ENCODE data around the gene FBRS. TPM values are rescaled to one million over a fixed set of nuclear protein-coding genes. Genes with fewer than 3 reads are reported as not detected.

The FBRS gene
- total and polyA plus RNA-seq, 2 of the 13 experiments (the other 11 are each of a cell fraction or from before 2014, with no cell fraction given), result 13.7 to 16.2 TPM

DNA sequence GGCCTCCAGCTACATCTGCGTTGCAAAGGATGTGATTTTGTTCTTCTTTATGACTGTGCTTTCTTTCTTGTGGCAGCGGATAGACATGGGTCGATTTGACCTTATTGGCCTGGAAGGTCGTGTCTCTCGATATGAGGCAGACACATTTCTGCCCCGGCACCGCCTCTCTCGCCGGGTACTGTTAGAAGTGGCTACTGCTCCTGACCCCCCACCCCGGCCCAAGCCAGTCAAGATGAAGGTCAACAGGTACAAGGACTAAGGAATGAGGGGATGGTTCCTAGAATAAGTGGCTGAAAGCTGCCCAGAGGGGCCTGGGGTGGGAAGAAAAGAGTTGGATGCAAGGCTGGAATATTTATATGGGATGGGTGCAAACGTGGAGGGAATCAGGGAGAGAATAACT is 61.9 kb downstream of the FBRS start:
- in situ Hi-C loops (cut with HindIII; ENCODE audit: extremely low pct_ligation_motif_present, low pct_unique_long_range_greater_than_20kb), result no loop called here
- intact Hi-C loops (cut with micrococcal nuclease; ENCODE audit: unreplicated experiment), result no loop called here
- CTCF ChIA-PET (ENCODE audit: low intra/inter-chr PET ratio, low total read pairs), result no interaction called here
- H3K4me1 ChIP-seq (ENCODE audit: insufficient read depth, low read length), result peaks cover 8% of the 10 kb centered on the region
- no peaks in the 10 kb centered on the region for H3K27me3 ChIP-seq (ENCODE audit: control insufficient read depth in 1 of 2, insufficient read depth in 2 of 2, low read length in 2 of 2)
- POLR2A ChIA-PET, result interaction anchor here (1.2 kb wide), 1 partner anchor 12 kb away, joined by 3 read pairs; no protein-coding TSS in a partner anchor
- no peak overlapping the region for H3K9ac ChIP-seq (ENCODE audit: insufficient read depth, low read depth, low read length)
- TF ChIP-seq ZFP36L2 (CRISPR knock-in tag; IDR thresholded peaks at IDR 0.05) (no peak), TEAD3 (CRISPR knock-in tag; optimal IDR thresholded peaks at IDR 0.05; ENCODE audit: borderline replicate concordance) (no peak), KDM4B (CRISPR knock-in tag; IDR thresholded peaks at IDR 0.05) (no peak), WIZ (CRISPR knock-in tag; IDR thresholded peaks at IDR 0.05) (no peak), ZMAT5 (CRISPR knock-in tag; IDR thresholded peaks at IDR 0.05; ENCODE audit: borderline replicate concordance, low read depth) (no peak), SP2 (CRISPR knock-in tag; IDR thresholded peaks at IDR 0.05) (no peak), SMARCE1 (IDR thresholded peaks at IDR 0.05; ENCODE audit: borderline replicate concordance) (no peak), NFYC (CRISPR knock-in tag; IDR thresholded peaks at IDR 0.05) (no peak), TCF7L2 (IDR thresholded peaks at IDR 0.05; ENCODE audit: low read depth, low read length) (no peak)
- no TSS peak for BruUV-seq (replicated peaks)
- H3K4me3 ChIP-seq (replicated peaks in 1 of 3; ENCODE audit: insufficient read depth in 1 of 3, low read depth in 2 of 3, low read length in 3 of 3), result no peak overlapping the region
- no peak overlapping the region for H2AFZ ChIP-seq (ENCODE audit: low read length)
- no peak overlapping the region for H3K27ac ChIP-seq (ENCODE audit: extremely low read length, insufficient read depth, low read length)
- no peaks in the 10 kb centered on the region for H3K9me3 ChIP-seq (ENCODE audit: low read length)
- peaks cover 2% of the 10 kb centered on the region for H3K79me2 ChIP-seq (ENCODE audit: insufficient read depth, low read length)
- H4K20me1 ChIP-seq (ENCODE audit: insufficient read depth, low read length), result no peaks in the 10 kb centered on the region; the same call in 1 of the 2 replicates
- peaks cover 69 to 94% of the 10 kb centered on the region in 2 experiments for H3K36me3 ChIP-seq (replicated peaks in 1 of 2; ENCODE audit: control insufficient read depth in 1 of 2, insufficient read depth in 2 of 2, low read length in 2 of 2)
- 98% methylated on average over 11 of the region's 11 CpGs for WGBS (ENCODE audit: low lambda C conversion rate)
- no peak for ATAC-seq
- no peak for FAIRE-seq
- DNase-seq (ENCODE audit: low spot score), result no peak
- H3K4me2 ChIP-seq (ENCODE audit: low read depth, low read length), result no peak overlapping the region

Small RNA genes within 50 kb of the gene (small RNA-seq; reads per million reads assigned to genes)
- 0 reads per million in 3 experiments for gene AC093249.1 (ENCODE audit: insufficient read depth in 2 of 3, insufficient read length in 3 of 3, low read depth in 2 of 3, low replicate concordance in 1 of 3)
- 0 reads per million in 3 experiments for gene RNU6-1043P (ENCODE audit: insufficient read depth in 2 of 3, insufficient read length in 3 of 3, low read depth in 2 of 3, low replicate concordance in 1 of 3)
- 0 reads per million in 3 experiments for gene RNU6-416P (ENCODE audit: insufficient read depth in 2 of 3, insufficient read length in 3 of 3, low read depth in 2 of 3, low replicate concordance in 1 of 3)
- gene SNORA30 (ENCODE audit: insufficient read depth in 2 of 3, insufficient read length in 3 of 3, low read depth in 2 of 3, low replicate concordance in 1 of 3), result 22.0 to 193 (median 61.2) reads per million in 3 experiments

Other genes starting within 250 kb of the FBRS start
- gene DCTPP1, start 228.4 kb upstream of the FBRS start, total RNA-seq (2016; rRNA removed; fragmentation: Illumina TruSeq; extraction: Trizol), result 74.4 and 105 TPM in 2 replicates
- 52.9 and 54.8 TPM in 2 replicates for gene DCTPP1, start 228.4 kb upstream of the FBRS start, polyA plus RNA-seq (2011; rRNA removed)
- gene SEPHS2, start 212.6 kb upstream of the FBRS start, total RNA-seq (2016; rRNA removed; fragmentation: Illumina TruSeq; extraction: Trizol), result 20.7 and 56.3 TPM in 2 replicates
- 127 and 128 TPM in 2 replicates for gene SEPHS2, start 212.6 kb upstream of the FBRS start, polyA plus RNA-seq (2011; rRNA removed)
- gene ITGAL, start 185.7 kb upstream of the FBRS start, total RNA-seq (2016; rRNA removed; fragmentation: Illumina TruSeq; extraction: Trizol), result 0.51 and 0.86 TPM in 2 replicates
- 1.2 TPM in 2 replicates for gene ITGAL, start 185.7 kb upstream of the FBRS start, polyA plus RNA-seq (2011; rRNA removed)
- gene ZNF768, start 131.9 kb upstream of the FBRS start, total RNA-seq (2016; rRNA removed; fragmentation: Illumina TruSeq; extraction: Trizol), result 26.6 and 34.4 TPM in 2 replicates
- 26.7 and 40.0 TPM in 2 replicates for gene ZNF768, start 131.9 kb upstream of the FBRS start, polyA plus RNA-seq (2011; rRNA removed)
- 8.8 and 10.2 TPM in 2 replicates for gene ZNF747, start 123.6 kb upstream of the FBRS start, total RNA-seq (2016; rRNA removed; fragmentation: Illumina TruSeq; extraction: Trizol)
- gene ZNF747, start 123.6 kb upstream of the FBRS start, polyA plus RNA-seq (2011; rRNA removed), result 7.0 and 7.2 TPM in 2 replicates
- gene ZNF764, start 100.1 kb upstream of the FBRS start, total RNA-seq (2016; rRNA removed; fragmentation: Illumina TruSeq; extraction: Trizol), result 7.3 and 9.1 TPM in 2 replicates
- 4.1 and 4.8 TPM in 2 replicates for gene ZNF764, start 100.1 kb upstream of the FBRS start, polyA plus RNA-seq (2011; rRNA removed)
- 5.4 and 5.8 TPM in 2 replicates for gene ZNF688, start 86.7 kb upstream of the FBRS start, total RNA-seq (2016; rRNA removed; fragmentation: Illumina TruSeq; extraction: Trizol)
- 2.4 and 2.9 TPM in 2 replicates for gene ZNF688, start 86.7 kb upstream of the FBRS start, polyA plus RNA-seq (2011; rRNA removed)
- gene ZNF785, start 72.7 kb upstream of the FBRS start, total RNA-seq (2016; rRNA removed; fragmentation: Illumina TruSeq; extraction: Trizol), result not detected in 2 replicates
- gene ZNF785, start 72.7 kb upstream of the FBRS start, polyA plus RNA-seq (2011; rRNA removed), result 0.01 TPM in 1 of 2 replicates, not detected in the other
- 19.5 and 22.7 TPM in 2 replicates for gene ZNF689, start 48.0 kb upstream of the FBRS start, total RNA-seq (2016; rRNA removed; fragmentation: Illumina TruSeq; extraction: Trizol)
- 9.7 and 11.9 TPM in 2 replicates for gene ZNF689, start 48.0 kb upstream of the FBRS start, polyA plus RNA-seq (2011; rRNA removed)
- gene PRR14, start 7.5 kb upstream of the FBRS start, total RNA-seq (2016; rRNA removed; fragmentation: Illumina TruSeq; extraction: Trizol), result 9.1 and 11.0 TPM in 2 replicates
- 8.4 and 9.2 TPM in 2 replicates for gene PRR14, start 7.5 kb upstream of the FBRS start, polyA plus RNA-seq (2011; rRNA removed)
- gene SRCAP, start 40.7 kb downstream of the FBRS start, total RNA-seq (2016; rRNA removed; fragmentation: Illumina TruSeq; extraction: Trizol), result 9.0 and 27.8 TPM in 2 replicates
- 4.9 TPM in 2 replicates for gene SRCAP, start 40.7 kb downstream of the FBRS start, polyA plus RNA-seq (2011; rRNA removed)
- gene PHKG2, start 90.0 kb downstream of the FBRS start, total RNA-seq (2016; rRNA removed; fragmentation: Illumina TruSeq; extraction: Trizol), result 33.9 and 37.4 TPM in 2 replicates
- gene PHKG2, start 90.0 kb downstream of the FBRS start, polyA plus RNA-seq (2011; rRNA removed), result 39.8 and 42.1 TPM in 2 replicates
- gene CFAP119, start 103.6 kb downstream of the FBRS start, total RNA-seq (2016; rRNA removed; fragmentation: Illumina TruSeq; extraction: Trizol), result 1.2 and 6.4 TPM in 2 replicates
- gene CFAP119, start 103.6 kb downstream of the FBRS start, polyA plus RNA-seq (2011; rRNA removed), result 4.0 and 6.4 TPM in 2 replicates
- gene RNF40, start 103.9 kb downstream of the FBRS start, total RNA-seq (2016; rRNA removed; fragmentation: Illumina TruSeq; extraction: Trizol), result 85.6 and 102 TPM in 2 replicates
- 84.0 and 91.0 TPM in 2 replicates for gene RNF40, start 103.9 kb downstream of the FBRS start, polyA plus RNA-seq (2011; rRNA removed)
- gene ZNF629, start 128.8 kb downstream of the FBRS start, total RNA-seq (2016; rRNA removed; fragmentation: Illumina TruSeq; extraction: Trizol), result 14.3 and 16.5 TPM in 2 replicates
- gene ZNF629, start 128.8 kb downstream of the FBRS start, polyA plus RNA-seq (2011; rRNA removed), result 6.1 and 8.2 TPM in 2 replicates
- gene BCL7C, start 235.6 kb downstream of the FBRS start, total RNA-seq (2016; rRNA removed; fragmentation: Illumina TruSeq; extraction: Trizol), result 20.6 and 33.8 TPM in 2 replicates
- 17.3 and 17.7 TPM in 2 replicates for gene BCL7C, start 235.6 kb downstream of the FBRS start, polyA plus RNA-seq (2011; rRNA removed)
- gene CTF1, start 238.2 kb downstream of the FBRS start, total RNA-seq (2016; rRNA removed; fragmentation: Illumina TruSeq; extraction: Trizol), result 0.11 and 0.13 TPM in 2 replicates
- gene CTF1, start 238.2 kb downstream of the FBRS start, polyA plus RNA-seq (2011; rRNA removed), result 1.8 and 2.6 TPM in 2 replicates